BE2C (cell line): ENCODE data around the gene SEH1L.
A peak's percentile ranks its signal among the peaks of the same experiment; 100 is the strongest.

Experiments used
- DNase-seq: peaks from one replicate; pipeline ENCODE4 v3.0.0-alpha.2; 2020
- H3K27me3 ChIP-seq: fragments of 250-450 bp; sonication (Bioruptor Pico); 2 replicates; pipeline ENCODE4 v1.5.1; 2020; ENCODE audit warnings: mild to moderate bottlenecking
- H3K36me3 ChIP-seq: fragments of 250-450 bp; sonication (Bioruptor Pico); 2 replicates; pipeline ENCODE4 v1.5.1; 2020; ENCODE audit warnings: mild to moderate bottlenecking
- H3K4me1 ChIP-seq: fragments of 250-450 bp; sonication (Bioruptor Pico); 2 replicates; pipeline ENCODE4 v1.5.1; 2020
- H3K4me3 ChIP-seq: 2 replicates; pipeline ENCODE4 v1.5.1; 2011; ENCODE audit warnings: low read depth, low read length
- H3K9me3 ChIP-seq: fragments of 250-450 bp; sonication (Bioruptor Pico); 2 replicates; pipeline ENCODE4 v1.5.1; 2020
- CTCF ChIP-seq: IDR thresholded peaks from 2 replicates; pipeline ENCODE4 v1.5.1; 2012; ENCODE audit warnings: mild to moderate bottlenecking, low read depth, low read length

Gene SEH1L

GRCh38 chr18:12990641-12990966 lies 42.8 kb downstream of the SEH1L start:
- no peak for TF ChIP-seq CTCF
- DNase-seq = no peak

GRCh38 chr18:12990967-12991820 lies 43.4 kb downstream of the SEH1L start, which contains the start of gene CEP192:
Gene CEP192, plus strand, starts transcription at chr18:12991362. Its CDS starts 8,063 bp downstream, at chr18:12999425.
- no peak for TF ChIP-seq CTCF

More at GRCh38 chr18:12990641-12990966, 42.8 kb downstream of the SEH1L start:
- Histone ChIP-seq H3K4me1 (no peaks in the 10 kb centered on the region), H3K36me3 (no peaks in the 10 kb centered on the region), H3K27me3 (no peaks in the 10 kb centered on the region), H3K9me3 (no peaks in the 10 kb centered on the region), H3K4me3 (peak overlapping the region; percentile 81)

GRCh38 chr18:12991821-12992179 lies 44.0 kb downstream of the SEH1L start:
- H3K9me3 ChIP-seq = no peaks in the 10 kb centered on the region
- TF ChIP-seq CTCF = no peak
- peak overlapping the region; percentile 81 for H3K4me3 ChIP-seq
- no peak for DNase-seq
- H3K4me1 ChIP-seq = no peaks in the 10 kb centered on the region
- H3K36me3 ChIP-seq = no peaks in the 10 kb centered on the region
- no peaks in the 10 kb centered on the region for H3K27me3 ChIP-seq

More at GRCh38 chr18:12990967-12991820, 43.4 kb downstream of the SEH1L start, which contains the start of gene CEP192:
- Histone ChIP-seq H3K4me1 (no peaks in the 10 kb centered on the region), H3K4me3 (peak within 1 kb of the TSS; percentile 81), H3K36me3 (no peaks in the 10 kb centered on the region), H3K9me3 (no peaks in the 10 kb centered on the region), H3K27me3 (no peaks in the 10 kb centered on the region)
- peak; percentile 93 for DNase-seq

GRCh38 chr18:12993439-12993838 lies 45.6 kb downstream of the SEH1L start:
- DNase-seq = no peak
- no peak for TF ChIP-seq CTCF

GRCh38 chr18:12995424-12995823 lies 47.6 kb downstream of the SEH1L start:
- Histone ChIP-seq H3K9me3 (no peaks in the 10 kb centered on the region), H3K27me3 (no peaks in the 10 kb centered on the region), H3K4me3 (no peak overlapping the region), H3K36me3 (no peaks in the 10 kb centered on the region), H3K4me1 (no peaks in the 10 kb centered on the region)
- TF ChIP-seq CTCF = no peak
- no peak for DNase-seq

More at GRCh38 chr18:12993439-12993838, 45.6 kb downstream of the SEH1L start:
- H3K4me3 ChIP-seq = no peak overlapping the region
- no peaks in the 10 kb centered on the region for H3K4me1 ChIP-seq
- no peaks in the 10 kb centered on the region for H3K27me3 ChIP-seq
- no peaks in the 10 kb centered on the region for H3K9me3 ChIP-seq
- no peaks in the 10 kb centered on the region for H3K36me3 ChIP-seq

GRCh38 chr18:12995952-12996477 lies 48.2 kb downstream of the SEH1L start:
- H3K27me3 ChIP-seq = no peaks in the 10 kb centered on the region
- H3K36me3 ChIP-seq = no peaks in the 10 kb centered on the region
- H3K9me3 ChIP-seq = no peaks in the 10 kb centered on the region
- no peak for DNase-seq
- H3K4me1 ChIP-seq = no peaks in the 10 kb centered on the region
- no peak for TF ChIP-seq CTCF
- no peak overlapping the region for H3K4me3 ChIP-seq
